ENCODE measurements around the gene ATP6V1A.

Gene ATP6V1A

DNA sequence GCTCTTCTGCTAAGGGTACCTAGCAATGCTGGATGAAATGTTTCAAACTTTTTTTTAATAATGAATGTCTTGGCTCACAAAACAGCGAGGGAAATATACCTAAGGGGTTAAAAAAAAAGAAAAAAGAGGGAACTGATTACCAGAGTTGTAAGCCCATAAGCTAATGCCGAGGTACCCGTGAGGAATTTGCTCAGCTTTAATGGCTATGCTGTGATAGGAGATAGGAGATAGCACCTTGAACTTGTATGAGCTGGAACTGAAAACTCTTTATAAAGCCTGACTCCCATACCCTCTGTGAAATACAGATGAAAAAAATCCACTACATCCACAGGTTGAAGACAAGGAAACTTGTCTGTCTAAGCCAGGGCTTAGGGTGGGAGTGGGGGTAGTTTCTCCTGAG, 105.7 kb downstream of the ATP6V1A start:
- FAIRE-seq (no peak), DNase-seq (ENCODE audit: insufficient read length, low spot score) (no peak)
- TF ChIP-seq TAF1 (IDR thresholded peaks at IDR 0.05; ENCODE audit: low read depth, low read length): no peak
